Gastrocnemius medialis (tissue), 4 donors: ENCODE results near the gene PHC3.

Source experiments
- CTCF ChIP-seq, 5 experiments: fragments of 450-650 bp in 3 of 5; fragments of 200-600 bp in 2 of 5; sonication (generic) in 2 of 5; IDR thresholded peaks in 4 of 5; conservative IDR thresholded peaks in 1 of 5; 1 replicate in 4 of 5; 2 replicates in 1 of 5; pipeline ENCODE4 v1.5.1; 2016 to 2019; ENCODE audit warnings: antibody characterized with exemption in 5 of 5, mild to moderate bottlenecking in 3 of 5, moderate library complexity in 3 of 5
- POLR2A ChIP-seq, 2 donors: fragments of 450-650 bp; IDR thresholded peaks; one replicate each; pipeline ENCODE4 v1.6.1; 2017; ENCODE audit warnings: antibody characterized with exemption in 2 of 2, mild to moderate bottlenecking in 2 of 2, moderate library complexity in 2 of 2

- TF ChIP-seq CTCF (IDR thresholded peaks at IDR 0.05 in 4 of 5, conservative IDR thresholded peaks at IDR 0.05 in 1 of 5) (no peak), POLR2A (IDR thresholded peaks at IDR 0.05) (no peak)
Measured at GRCh38 chr3:170128977-170129431, 52.5 kb downstream of the PHC3 start.
